ENCODE data around the gene GALNT2.

Gene GALNT2

GRCh38 chr1:230139315-230139714, 72.3 kb downstream of the GALNT2 start:
- Histone ChIP-seq H3K9me3 (ENCODE audit: control insufficient read depth, insufficient read depth, low read length) (no peaks in the 10 kb centered on the region), H3K4me1 (ENCODE audit: insufficient read depth, low read length) (peaks cover 22% of the 10 kb centered on the region), H3K9ac (ENCODE audit: low read depth, low read length) (no peak overlapping the region), H3K36me3 (ENCODE audit: insufficient read depth, low read length) (no peaks in the 10 kb centered on the region)

GRCh38 chr1:230139741-230140140, 72.7 kb downstream of the GALNT2 start:
- no peaks in the 10 kb centered on the region for H3K9me3 ChIP-seq (ENCODE audit: control insufficient read depth, insufficient read depth, low read length)
- no peak overlapping the region for H3K9ac ChIP-seq (ENCODE audit: low read depth, low read length)
- H3K4me1 ChIP-seq (ENCODE audit: insufficient read depth, low read length): peaks cover 23% of the 10 kb centered on the region
- no peaks in the 10 kb centered on the region for H3K36me3 ChIP-seq (ENCODE audit: insufficient read depth, low read length)

GRCh38 chr1:230140221-230141020, 73.4 kb downstream of the GALNT2 start:
- no peaks in the 10 kb centered on the region for H3K9me3 ChIP-seq (ENCODE audit: control insufficient read depth, insufficient read depth, low read length)
- H3K36me3 ChIP-seq (ENCODE audit: insufficient read depth, low read length): no peaks in the 10 kb centered on the region
- peaks cover 28% of the 10 kb centered on the region for H3K4me1 ChIP-seq (ENCODE audit: insufficient read depth, low read length)
- no peak overlapping the region for H3K9ac ChIP-seq (ENCODE audit: low read depth, low read length)

- Histone ChIP-seq H3K36me3 (ENCODE audit: insufficient read depth, low read length) (no peaks in the 10 kb centered on the region), H3K4me1 (ENCODE audit: insufficient read depth, low read length) (peaks cover 34% of the 10 kb centered on the region), H3K9me3 (ENCODE audit: control insufficient read depth, insufficient read depth, low read length) (no peaks in the 10 kb centered on the region), H3K9ac (ENCODE audit: low read depth, low read length) (no peak overlapping the region)
These were observed 74.1 kb downstream of the GALNT2 start for GRCh38 chr1:230141021-230141648.

- Histone ChIP-seq H3K36me3 (ENCODE audit: insufficient read depth, low read length) (no peaks in the 10 kb centered on the region), H3K4me1 (ENCODE audit: insufficient read depth, low read length) (peaks cover 34% of the 10 kb centered on the region), H3K9ac (ENCODE audit: low read depth, low read length) (no peak overlapping the region), H3K9me3 (ENCODE audit: control insufficient read depth, insufficient read depth, low read length) (no peaks in the 10 kb centered on the region)
These were observed 75.0 kb downstream of the GALNT2 start for GRCh38 chr1:230141797-230142607.

- H3K4me1 ChIP-seq (ENCODE audit: insufficient read depth, low read length): peaks cover 34% of the 10 kb centered on the region
- no peak overlapping the region for H3K9ac ChIP-seq (ENCODE audit: low read depth, low read length)
- no peaks in the 10 kb centered on the region for H3K36me3 ChIP-seq (ENCODE audit: insufficient read depth, low read length)
These were observed 75.7 kb downstream of the GALNT2 start for GRCh38 chr1:230142608-230143210.

GRCh38 chr1:230143534-230143933, 76.5 kb downstream of the GALNT2 start:
- no peaks in the 10 kb centered on the region for H3K9me3 ChIP-seq (ENCODE audit: control insufficient read depth, insufficient read depth, low read length)
- H3K36me3 ChIP-seq (ENCODE audit: insufficient read depth, low read length): no peaks in the 10 kb centered on the region
- peaks cover 34% of the 10 kb centered on the region for H3K4me1 ChIP-seq (ENCODE audit: insufficient read depth, low read length)
- no peak overlapping the region for H3K9ac ChIP-seq (ENCODE audit: low read depth, low read length)

More at GRCh38 chr1:230142608-230143210, 75.7 kb downstream of the GALNT2 start:
- H3K9me3 ChIP-seq (ENCODE audit: control insufficient read depth, insufficient read depth, low read length): no peaks in the 10 kb centered on the region

- Histone ChIP-seq H3K4me1 (ENCODE audit: insufficient read depth, low read length) (peaks cover 34% of the 10 kb centered on the region), H3K9ac (ENCODE audit: low read depth, low read length) (no peak overlapping the region), H3K36me3 (ENCODE audit: insufficient read depth, low read length) (no peaks in the 10 kb centered on the region), H3K9me3 (ENCODE audit: control insufficient read depth, insufficient read depth, low read length) (no peaks in the 10 kb centered on the region)
These were observed 77.1 kb downstream of the GALNT2 start for GRCh38 chr1:230144010-230144614.

- no peaks in the 10 kb centered on the region for H3K36me3 ChIP-seq (ENCODE audit: insufficient read depth, low read length)
- H3K9ac ChIP-seq (ENCODE audit: low read depth, low read length): no peak overlapping the region
- peaks cover 35% of the 10 kb centered on the region for H3K4me1 ChIP-seq (ENCODE audit: insufficient read depth, low read length)
- H3K9me3 ChIP-seq (ENCODE audit: control insufficient read depth, insufficient read depth, low read length): no peaks in the 10 kb centered on the region
These were observed 77.9 kb downstream of the GALNT2 start for GRCh38 chr1:230144758-230145504.

GRCh38 chr1:230145505-230145899, 78.5 kb downstream of the GALNT2 start:
- H3K36me3 ChIP-seq (ENCODE audit: insufficient read depth, low read length): no peaks in the 10 kb centered on the region
- peaks cover 29% of the 10 kb centered on the region for H3K4me1 ChIP-seq (ENCODE audit: insufficient read depth, low read length)
- no peak overlapping the region for H3K9ac ChIP-seq (ENCODE audit: low read depth, low read length)
- H3K9me3 ChIP-seq (ENCODE audit: control insufficient read depth, insufficient read depth, low read length): no peaks in the 10 kb centered on the region

- no peak overlapping the region for H3K9ac ChIP-seq (ENCODE audit: low read depth, low read length)
- H3K36me3 ChIP-seq (ENCODE audit: insufficient read depth, low read length): no peaks in the 10 kb centered on the region
- H3K9me3 ChIP-seq (ENCODE audit: control insufficient read depth, insufficient read depth, low read length): no peaks in the 10 kb centered on the region
- H3K4me1 ChIP-seq (ENCODE audit: insufficient read depth, low read length): peaks cover 24% of the 10 kb centered on the region
These were observed 79.0 kb downstream of the GALNT2 start for GRCh38 chr1:230145953-230146476.

- no peaks in the 10 kb centered on the region for H3K9me3 ChIP-seq (ENCODE audit: control insufficient read depth, insufficient read depth, low read length)
- peaks cover 23% of the 10 kb centered on the region for H3K4me1 ChIP-seq (ENCODE audit: insufficient read depth, low read length)
- H3K36me3 ChIP-seq (ENCODE audit: insufficient read depth, low read length): no peaks in the 10 kb centered on the region
- H3K9ac ChIP-seq (ENCODE audit: low read depth, low read length): no peak overlapping the region
These were observed 79.7 kb downstream of the GALNT2 start for GRCh38 chr1:230146709-230147108.
